HFF-Myc (cell line): ENCODE results near the gene YAE1.

Source experiments
- DNase-seq: peaks from one replicate; pipeline ENCODE4 v3.0.0-alpha.2; 2011; ENCODE audit warnings: low read depth; ENCODE audit errors: extremely low read depth
- H3K4me3 ChIP-seq: replicated peaks from 2 replicates; pipeline ENCODE4 v1.5.1; 2011; ENCODE audit warnings: low read depth, mild to moderate bottlenecking, control low read depth, low read length
- TF ChIP-seq, protein P1 (sequence below): IDR thresholded peaks from 2 replicates; pipeline ENCODE4 v1.5.1; 2012; ENCODE audit warnings: mild to moderate bottlenecking, low read depth, low read length, control low read depth; ENCODE audit errors: missing control alignments

The YAE1 gene

DNA sequence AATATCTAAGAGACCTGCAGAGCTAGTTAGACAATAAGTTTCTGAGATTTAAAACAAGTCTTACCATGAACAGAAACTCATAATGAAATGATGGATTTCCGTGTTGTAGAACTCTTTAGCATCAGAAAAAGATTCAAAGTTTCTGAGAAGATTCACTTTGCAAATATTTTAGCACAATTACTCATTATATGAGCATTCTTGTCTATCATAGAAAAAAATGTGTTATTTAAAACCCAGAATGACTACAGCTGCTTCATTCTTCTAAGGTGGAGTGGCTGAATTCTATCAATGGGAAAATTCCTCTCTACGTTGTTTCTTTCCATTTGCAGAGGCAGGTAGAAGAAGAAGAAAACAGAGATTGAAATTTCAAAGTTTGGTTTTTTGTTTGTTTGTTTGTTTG, 36.1 kb downstream of the YAE1 start:
- TF ChIP-seq, protein P1, sequence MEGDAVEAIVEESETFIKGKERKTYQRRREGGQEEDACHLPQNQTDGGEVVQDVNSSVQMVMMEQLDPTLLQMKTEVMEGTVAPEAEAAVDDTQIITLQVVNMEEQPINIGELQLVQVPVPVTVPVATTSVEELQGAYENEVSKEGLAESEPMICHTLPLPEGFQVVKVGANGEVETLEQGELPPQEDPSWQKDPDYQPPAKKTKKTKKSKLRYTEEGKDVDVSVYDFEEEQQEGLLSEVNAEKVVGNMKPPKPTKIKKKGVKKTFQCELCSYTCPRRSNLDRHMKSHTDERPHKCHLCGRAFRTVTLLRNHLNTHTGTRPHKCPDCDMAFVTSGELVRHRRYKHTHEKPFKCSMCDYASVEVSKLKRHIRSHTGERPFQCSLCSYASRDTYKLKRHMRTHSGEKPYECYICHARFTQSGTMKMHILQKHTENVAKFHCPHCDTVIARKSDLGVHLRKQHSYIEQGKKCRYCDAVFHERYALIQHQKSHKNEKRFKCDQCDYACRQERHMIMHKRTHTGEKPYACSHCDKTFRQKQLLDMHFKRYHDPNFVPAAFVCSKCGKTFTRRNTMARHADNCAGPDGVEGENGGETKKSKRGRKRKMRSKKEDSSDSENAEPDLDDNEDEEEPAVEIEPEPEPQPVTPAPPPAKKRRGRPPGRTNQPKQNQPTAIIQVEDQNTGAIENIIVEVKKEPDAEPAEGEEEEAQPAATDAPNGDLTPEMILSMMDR: no peak
- no peak for DNase-seq
- H3K4me3 ChIP-seq: no peak overlapping the region

DNA sequence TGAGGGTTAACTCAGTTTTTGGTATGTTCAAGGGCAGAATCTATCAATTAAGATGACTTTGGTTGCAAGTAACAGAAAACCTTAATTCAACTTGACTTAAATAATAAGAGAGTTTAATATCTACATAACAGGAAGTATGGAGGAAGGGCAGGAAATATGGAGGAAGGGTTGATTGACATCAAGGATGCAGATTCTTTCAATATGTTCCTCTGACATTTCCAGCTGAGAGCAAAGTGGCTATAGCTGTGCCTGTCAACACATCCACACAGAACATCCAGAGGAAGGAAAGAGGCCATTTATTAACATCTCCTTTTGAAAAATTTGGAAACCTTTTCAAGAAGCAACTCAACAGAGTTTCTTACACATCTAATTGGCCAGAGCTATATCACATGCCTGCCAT, 37.7 kb downstream of the YAE1 start:
- TF ChIP-seq, protein P1: no peak
- H3K4me3 ChIP-seq: no peak overlapping the region
- DNase-seq: no peak

DNA sequence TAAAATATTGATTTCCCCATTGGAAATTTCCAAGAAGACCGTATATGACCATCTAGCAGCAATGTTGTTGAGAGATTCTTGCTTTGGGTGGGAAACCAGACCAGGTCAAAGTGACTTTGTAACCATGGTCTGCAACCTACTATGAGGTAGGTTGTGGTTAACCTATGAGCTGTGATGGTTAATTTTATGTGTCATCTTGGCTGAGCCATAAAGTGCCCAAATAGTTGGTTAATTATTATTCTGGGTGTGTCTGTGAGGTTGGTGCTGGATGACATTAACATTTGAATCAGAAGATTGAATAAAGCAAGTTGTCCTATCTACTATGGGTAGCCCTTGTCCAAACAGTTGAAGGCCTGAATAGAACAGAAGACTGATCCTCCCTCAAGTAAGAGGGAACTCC, 38.9 kb downstream of the YAE1 start:
- no peak overlapping the region for H3K4me3 ChIP-seq
- TF ChIP-seq, protein P1: no peak
- no peak for DNase-seq

DNA sequence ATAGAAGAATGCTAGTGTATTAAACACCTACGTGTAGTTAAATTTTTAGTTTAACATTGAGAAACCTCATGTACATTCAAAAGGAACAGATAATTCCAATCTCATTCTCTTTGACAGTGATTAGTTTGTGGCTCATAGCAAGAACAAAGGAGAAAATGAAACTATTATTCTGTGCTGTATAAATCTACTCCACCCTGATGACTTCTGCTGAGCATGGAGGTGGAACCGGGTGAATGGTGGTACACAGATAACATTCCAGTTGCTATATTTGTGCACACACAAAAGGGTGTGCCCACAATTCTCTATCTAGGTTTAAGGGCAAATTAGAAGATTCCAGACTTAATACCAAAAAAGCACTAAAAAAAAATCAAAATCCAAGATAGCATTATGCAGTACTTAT, 40.1 kb downstream of the YAE1 start:
- no peak for DNase-seq
- TF ChIP-seq, protein P1: no peak
- H3K4me3 ChIP-seq: no peak overlapping the region

DNA sequence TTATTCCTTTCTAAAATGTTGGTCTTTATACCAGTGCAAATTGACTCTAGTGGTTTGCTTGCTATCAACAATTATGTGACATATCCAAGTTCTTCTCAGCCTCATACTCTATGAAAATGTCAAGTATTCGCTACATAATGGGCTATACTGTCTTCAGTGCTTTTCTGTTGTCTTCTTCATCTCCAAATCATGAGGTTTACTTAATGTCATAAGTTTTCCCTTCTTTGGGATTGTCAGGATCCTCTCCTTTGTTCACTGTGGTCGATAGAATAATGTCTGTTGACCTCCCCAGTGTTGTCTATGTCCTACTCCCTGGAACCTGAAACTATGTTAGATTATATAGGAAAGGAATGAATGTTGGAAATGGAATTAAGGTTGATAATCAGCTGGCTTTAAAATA, 40.7 kb downstream of the YAE1 start:
- H3K4me3 ChIP-seq: no peak overlapping the region
- DNase-seq: no peak
- TF ChIP-seq, protein P1: no peak

DNA sequence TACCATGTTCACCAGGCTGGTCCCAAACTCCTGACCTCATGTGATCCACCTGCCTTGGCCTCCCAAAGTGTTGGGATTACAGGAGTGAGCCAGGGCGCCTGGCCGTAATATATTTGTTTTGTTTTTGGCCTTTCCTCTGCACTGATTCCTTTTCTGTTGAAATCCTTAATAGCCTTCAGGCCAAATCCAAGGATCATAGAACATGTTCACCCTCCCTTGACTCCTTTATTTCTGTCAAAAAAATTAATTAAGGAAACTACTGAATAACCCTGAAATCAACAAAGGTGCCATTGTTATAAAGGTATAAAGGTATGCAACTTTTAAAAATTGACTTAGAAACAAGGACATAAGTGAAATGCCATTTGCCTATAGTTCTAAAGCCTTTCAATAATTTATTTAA, 41.7 kb downstream of the YAE1 start:
- no peak overlapping the region for H3K4me3 ChIP-seq
- DNase-seq: no peak
- TF ChIP-seq, protein P1: no peak

DNA sequence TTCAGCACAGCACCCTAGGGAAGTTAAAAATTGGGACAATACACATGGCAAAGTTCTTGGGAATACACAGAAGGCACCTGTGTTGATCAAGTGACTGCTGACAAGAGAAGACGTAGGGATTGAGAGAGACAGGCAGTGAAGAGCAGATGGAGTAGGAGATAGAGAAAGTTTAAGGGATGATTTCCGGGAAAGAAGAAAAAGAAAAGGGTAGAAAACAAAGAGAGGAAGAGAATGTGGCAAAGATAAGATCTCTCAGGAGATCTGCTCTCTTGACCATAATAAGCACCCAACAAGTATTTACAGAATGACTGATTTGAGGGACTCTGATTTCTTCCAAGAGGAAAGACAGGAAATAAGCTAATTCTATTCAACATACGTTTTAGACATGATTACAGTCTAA, 42.1 kb downstream of the YAE1 start:
- TF ChIP-seq, protein P1: no peak
- H3K4me3 ChIP-seq: no peak overlapping the region
- DNase-seq: no peak
